ENCODE results near the gene CENPF. TPM values are rescaled to one million over a fixed set of nuclear protein-coding genes. Genes with fewer than 3 reads are reported as not detected.
"Not testable (repeated sequence)": the region's sequence is repeated elsewhere in the genome, so short reads cannot be mapped to it uniquely, and the experiment has no call there.

The CENPF gene
- total and polyA plus RNA-seq, 9 of the 15 experiments (the other 6 are each of a cell fraction or from before 2014, with no cell fraction given) = 50.6 to 180 (median 98.3) TPM

GRCh38 chr1:214574598-214575411, 28.2 kb upstream of the CENPF start:
- CTCF ChIA-PET (ENCODE audit: low intra/inter-chr PET ratio) = no interaction called here
- in situ Hi-C loops (cut with MboI) (no loop called here), intact Hi-C loops (cut with micrococcal nuclease) (no loop called here)
- no peaks in the 10 kb centered on the region for H3K27me3 ChIP-seq (ENCODE audit: control insufficient read depth in 2 of 2, insufficient read depth in 2 of 2, low read length in 2 of 2)
- no peaks in the 10 kb centered on the region for H3K79me2 ChIP-seq (ENCODE audit: control insufficient read depth, insufficient read depth, low read length)
- no peak overlapping the region for H2AFZ ChIP-seq (ENCODE audit: low read depth, low read length)
- ATAC-seq (no peak), DNase-seq (ENCODE audit: extremely low read depth in 1 of 4, low spot score in 3 of 4) (no peak), FAIRE-seq (no peak)
- no peaks in the 10 kb centered on the region for H3K36me3 ChIP-seq (ENCODE audit: control insufficient read depth, insufficient read depth, low read length)
- H3K4me2 ChIP-seq (ENCODE audit: insufficient read depth, low read length) = no peak overlapping the region
- no peak overlapping the region for H3K9ac ChIP-seq (ENCODE audit: insufficient read depth in 1 of 2, low read depth in 2 of 2, low read length in 2 of 2)
- no peaks in the 10 kb centered on the region for H4K20me1 ChIP-seq (replicated peaks; ENCODE audit: control insufficient read depth, insufficient read depth, low read length)
- no peaks in the 10 kb centered on the region for H3K9me1 ChIP-seq (ENCODE audit: control insufficient read depth, insufficient read depth, low read length)
- no peak overlapping the region for H3K27ac ChIP-seq (ENCODE audit: extremely low read depth, low read depth, low read length)
- H3K4me3 ChIP-seq = no peak overlapping the region
- no peaks in the 10 kb centered on the region; the same call in 1 of the 2 replicates for H3K9me3 ChIP-seq (replicated peaks; ENCODE audit: control insufficient read depth, insufficient read depth, low read depth, low read length)
- 3% methylated on average over 3 of the region's 3 CpGs for WGBS (ENCODE audit: insufficient coverage, low coverage, missing lambda C conversion rate)
- POLR2A ChIA-PET = interaction anchor here (1.3 kb wide), 1 partner anchor 9 kb away, joined by 4 read pairs; no protein-coding TSS in a partner anchor
- BruUV-seq (replicated peaks) = no TSS peak
- H3K4me1 ChIP-seq (replicated peaks in 1 of 2; ENCODE audit: control insufficient read depth in 2 of 2, insufficient read depth in 2 of 2, low read length in 2 of 2) = no peaks in the 10 kb centered on the region
- TF ChIP-seq ZNF316 (IDR thresholded peaks at IDR 0.05) = peak; percentile 43; the same call in 1 of the 2 replicates
- no peak for TF ChIP-seq ZNF274 (IDR thresholded peaks at IDR 0.05; ENCODE audit: borderline replicate concordance, low read depth, low read length)

- H3K36me3 ChIP-seq (ENCODE audit: control insufficient read depth, insufficient read depth, low read length); H3K9me3 ChIP-seq (replicated peaks; ENCODE audit: control insufficient read depth, insufficient read depth, low read depth, low read length); H3K4me2 ChIP-seq (ENCODE audit: insufficient read depth, low read length); H3K9ac ChIP-seq (ENCODE audit: insufficient read depth in 1 of 2, low read depth in 2 of 2, low read length in 2 of 2); H2AFZ ChIP-seq (ENCODE audit: low read depth, low read length); H3K79me2 ChIP-seq (ENCODE audit: control insufficient read depth, insufficient read depth, low read length); H3K9me1 ChIP-seq (ENCODE audit: control insufficient read depth, insufficient read depth, low read length); H3K4me3 ChIP-seq; CTCF ChIA-PET (ENCODE audit: low intra/inter-chr PET ratio); ATAC-seq; H3K4me1 ChIP-seq (replicated peaks in 1 of 2; ENCODE audit: control insufficient read depth in 2 of 2, insufficient read depth in 2 of 2, low read length in 2 of 2); H3K27me3 ChIP-seq (ENCODE audit: control insufficient read depth in 2 of 2, insufficient read depth in 2 of 2, low read length in 2 of 2); FAIRE-seq; intact Hi-C loops (cut with micrococcal nuclease); BruUV-seq (replicated peaks); H3K27ac ChIP-seq (ENCODE audit: extremely low read depth, low read depth, low read length); in situ Hi-C loops (cut with MboI); H4K20me1 ChIP-seq (replicated peaks; ENCODE audit: control insufficient read depth, insufficient read depth, low read length); DNase-seq (ENCODE audit: extremely low read depth in 1 of 4, low spot score in 3 of 4); POLR2A ChIA-PET: not testable (repeated sequence)
- TF ChIP-seq TRIM28 (IDR thresholded peaks at IDR 0.05) (peak; percentile 79), ZFP36 (IDR thresholded peaks at IDR 0.05; ENCODE audit: low read depth, low read length, partially characterized antibody) (peak; percentile 63), CBX3 (IDR thresholded peaks at IDR 0.05; ENCODE audit: borderline replicate concordance in 1 of 2, low read length in 2 of 2) (peak in 1 of 2 experiments; percentile 48; a peak in 1 of 3 replicates), ZNF707 (CRISPR knock-in tag; conservative IDR thresholded peaks at IDR 0.05) (peak; percentile 99)
- WGBS (ENCODE audit: insufficient coverage, low coverage, missing lambda C conversion rate) = 3% methylated on average over 3 of the region's 3 CpGs
Measured at GRCh38 chr1:214576120-214576519, 26.9 kb upstream of the CENPF start.
